ENCODE results near the gene EHBP1L1.
A peak's percentile ranks its signal among the peaks of the same experiment; 100 is the strongest.

The EHBP1L1 gene

DNA sequence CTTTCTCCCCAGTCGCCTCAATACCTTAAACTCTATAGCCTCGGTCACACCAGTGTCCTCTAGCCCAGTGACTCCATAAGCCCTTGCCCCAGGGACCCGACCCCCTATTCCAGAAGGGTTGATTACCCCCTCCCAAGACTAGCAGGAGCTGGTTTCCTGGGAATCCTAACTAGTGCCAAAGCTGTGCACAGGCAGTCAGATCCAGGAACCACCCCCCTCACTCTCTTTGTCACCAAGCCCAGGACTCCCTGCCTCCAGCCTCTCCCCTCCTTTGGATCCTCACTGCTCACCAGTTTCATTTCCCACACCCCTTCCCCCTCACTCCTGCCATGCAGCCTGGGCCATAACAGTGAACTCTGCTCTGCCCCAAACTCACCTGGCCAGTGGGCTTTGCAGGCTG is 27.5 kb upstream of the EHBP1L1 start:
- TF ChIP-seq, protein P1, sequence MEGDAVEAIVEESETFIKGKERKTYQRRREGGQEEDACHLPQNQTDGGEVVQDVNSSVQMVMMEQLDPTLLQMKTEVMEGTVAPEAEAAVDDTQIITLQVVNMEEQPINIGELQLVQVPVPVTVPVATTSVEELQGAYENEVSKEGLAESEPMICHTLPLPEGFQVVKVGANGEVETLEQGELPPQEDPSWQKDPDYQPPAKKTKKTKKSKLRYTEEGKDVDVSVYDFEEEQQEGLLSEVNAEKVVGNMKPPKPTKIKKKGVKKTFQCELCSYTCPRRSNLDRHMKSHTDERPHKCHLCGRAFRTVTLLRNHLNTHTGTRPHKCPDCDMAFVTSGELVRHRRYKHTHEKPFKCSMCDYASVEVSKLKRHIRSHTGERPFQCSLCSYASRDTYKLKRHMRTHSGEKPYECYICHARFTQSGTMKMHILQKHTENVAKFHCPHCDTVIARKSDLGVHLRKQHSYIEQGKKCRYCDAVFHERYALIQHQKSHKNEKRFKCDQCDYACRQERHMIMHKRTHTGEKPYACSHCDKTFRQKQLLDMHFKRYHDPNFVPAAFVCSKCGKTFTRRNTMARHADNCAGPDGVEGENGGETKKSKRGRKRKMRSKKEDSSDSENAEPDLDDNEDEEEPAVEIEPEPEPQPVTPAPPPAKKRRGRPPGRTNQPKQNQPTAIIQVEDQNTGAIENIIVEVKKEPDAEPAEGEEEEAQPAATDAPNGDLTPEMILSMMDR (conservative IDR thresholded peaks at IDR 0.05): no peak
- H3K27ac ChIP-seq: no peak overlapping the region

DNA sequence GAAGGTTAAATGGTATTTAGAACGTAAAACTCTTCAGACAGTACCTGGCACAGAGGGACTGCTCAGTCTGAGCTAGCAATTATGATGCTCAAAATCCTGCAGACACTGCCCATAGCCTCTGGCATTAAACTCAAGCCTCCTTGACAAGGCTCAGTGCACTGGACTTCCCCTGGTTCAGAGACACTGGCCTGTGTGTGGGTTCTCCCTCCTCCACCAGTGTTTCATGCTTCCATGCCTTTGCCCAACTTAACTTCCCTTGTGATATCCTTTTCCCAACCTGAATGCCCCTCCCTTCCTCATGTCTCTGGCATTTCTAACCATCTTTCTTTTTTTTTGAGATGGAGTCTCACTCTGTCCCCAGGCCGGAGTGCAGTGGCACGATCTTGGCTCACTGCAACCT is 26.8 kb upstream of the EHBP1L1 start:
- H3K27ac ChIP-seq: no peak overlapping the region
- TF ChIP-seq, protein P1 (conservative IDR thresholded peaks at IDR 0.05): no peak

DNA sequence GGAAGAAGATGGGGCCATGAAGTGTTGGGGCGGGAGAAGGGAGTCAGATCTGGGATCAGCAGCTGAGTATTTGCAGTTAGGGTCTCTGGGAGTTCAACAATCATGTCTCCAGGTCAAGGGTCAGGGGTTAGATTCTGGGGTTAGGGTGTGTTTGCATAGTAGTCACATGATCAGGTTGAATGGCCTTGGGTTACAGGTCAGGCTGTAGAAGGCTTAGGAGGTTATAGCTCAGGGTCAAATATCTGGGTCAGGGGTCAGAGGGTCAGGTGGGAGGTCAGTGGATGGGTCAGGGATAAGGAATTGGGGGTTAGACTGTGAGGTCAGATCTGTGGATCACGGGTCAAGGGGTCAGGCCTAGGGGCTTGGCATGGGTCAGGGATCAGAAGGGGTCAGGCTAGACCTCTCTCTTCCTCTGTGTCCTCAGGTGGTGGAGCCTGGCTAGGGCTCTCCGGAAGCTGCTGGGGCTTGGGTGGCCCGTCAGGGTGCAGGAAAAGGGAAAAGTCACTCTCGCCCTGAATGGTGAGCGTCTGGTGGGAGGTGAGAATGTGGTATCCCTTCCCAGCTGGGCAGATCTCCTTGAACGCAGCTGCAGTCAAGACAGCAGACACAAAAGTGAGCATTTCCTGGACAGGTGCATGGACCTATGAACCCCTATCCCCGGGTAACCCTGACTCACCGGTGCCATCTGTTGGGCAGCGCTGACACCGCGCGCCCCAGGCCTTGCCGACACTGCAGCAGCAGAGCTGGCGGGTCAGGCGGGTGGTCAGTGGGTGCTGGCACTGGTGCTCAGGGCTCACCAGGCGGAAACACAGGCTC is 24.1 kb upstream of the EHBP1L1 start:
- peak overlapping the region; percentile 38 for H3K27ac ChIP-seq
- TF ChIP-seq, protein P1 (conservative IDR thresholded peaks at IDR 0.05): peak; percentile 94

DNA sequence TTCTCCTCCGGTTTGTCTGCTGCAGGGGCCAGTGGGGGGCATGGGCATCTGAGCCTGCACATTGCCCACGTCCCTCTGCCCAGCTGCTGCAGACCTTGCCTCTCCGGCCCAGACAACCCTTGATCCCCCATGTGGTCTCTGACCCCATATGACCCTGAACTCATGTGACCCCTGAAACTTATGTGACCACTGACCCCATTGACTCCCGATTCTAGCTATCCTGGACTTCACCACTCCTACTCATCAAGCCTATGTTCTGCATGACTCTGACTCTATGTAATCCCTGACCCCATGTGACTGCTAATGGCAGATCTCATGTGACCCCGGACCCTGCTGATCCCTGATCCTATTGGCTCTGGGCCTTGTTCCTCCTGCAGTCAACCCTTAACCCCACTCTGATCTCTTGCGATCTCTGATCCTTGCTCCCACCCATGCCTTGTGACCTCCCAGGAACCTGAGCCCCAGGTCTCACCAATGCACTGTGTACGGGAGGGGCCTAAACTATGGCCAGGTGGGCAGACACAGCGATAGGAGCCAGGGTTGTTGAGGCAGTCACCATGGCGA is 23.4 kb upstream of the EHBP1L1 start:
- H3K27ac ChIP-seq: peak overlapping the region; percentile 38
- TF ChIP-seq, protein P1 (conservative IDR thresholded peaks at IDR 0.05): peak; percentile 67

DNA sequence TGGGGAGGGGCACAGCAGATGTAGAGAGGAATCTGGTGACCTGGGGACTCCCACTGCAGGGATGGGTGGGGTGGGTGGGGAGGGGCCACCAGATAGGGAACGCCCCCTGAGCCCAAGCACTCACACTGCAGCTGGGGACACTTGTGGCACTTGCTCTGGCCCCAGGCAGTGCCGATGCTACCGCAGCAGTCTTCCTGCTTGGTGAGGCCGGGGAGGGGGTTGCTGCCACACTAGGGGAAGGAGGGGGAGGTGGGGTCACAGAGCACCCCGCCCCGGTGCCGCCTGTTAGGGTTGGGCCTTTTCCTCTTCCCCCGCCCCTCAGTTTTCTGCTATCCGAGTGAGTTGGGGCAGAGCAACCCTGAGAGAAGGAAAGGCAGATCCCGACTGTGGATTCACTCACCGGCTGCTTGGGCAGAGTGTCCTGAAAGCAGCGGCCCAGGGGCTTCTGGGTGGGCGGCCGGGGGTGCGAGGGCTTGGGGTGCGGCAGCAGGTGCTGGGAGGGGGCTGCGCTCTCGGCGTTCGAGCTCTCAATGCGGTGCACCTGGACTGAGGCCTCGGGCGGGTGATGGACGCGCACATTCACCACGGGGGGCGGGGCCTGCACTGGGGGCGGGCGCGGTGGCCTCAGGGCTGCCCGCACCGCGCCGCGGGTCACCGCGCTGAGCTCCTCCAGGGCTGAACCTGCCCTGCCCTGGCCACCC is 22.4 kb upstream of the EHBP1L1 start:
- TF ChIP-seq, protein P1 (conservative IDR thresholded peaks at IDR 0.05): no peak
- H3K27ac ChIP-seq: peak overlapping the region; percentile 98; the same call in 1 of the 2 replicates

DNA sequence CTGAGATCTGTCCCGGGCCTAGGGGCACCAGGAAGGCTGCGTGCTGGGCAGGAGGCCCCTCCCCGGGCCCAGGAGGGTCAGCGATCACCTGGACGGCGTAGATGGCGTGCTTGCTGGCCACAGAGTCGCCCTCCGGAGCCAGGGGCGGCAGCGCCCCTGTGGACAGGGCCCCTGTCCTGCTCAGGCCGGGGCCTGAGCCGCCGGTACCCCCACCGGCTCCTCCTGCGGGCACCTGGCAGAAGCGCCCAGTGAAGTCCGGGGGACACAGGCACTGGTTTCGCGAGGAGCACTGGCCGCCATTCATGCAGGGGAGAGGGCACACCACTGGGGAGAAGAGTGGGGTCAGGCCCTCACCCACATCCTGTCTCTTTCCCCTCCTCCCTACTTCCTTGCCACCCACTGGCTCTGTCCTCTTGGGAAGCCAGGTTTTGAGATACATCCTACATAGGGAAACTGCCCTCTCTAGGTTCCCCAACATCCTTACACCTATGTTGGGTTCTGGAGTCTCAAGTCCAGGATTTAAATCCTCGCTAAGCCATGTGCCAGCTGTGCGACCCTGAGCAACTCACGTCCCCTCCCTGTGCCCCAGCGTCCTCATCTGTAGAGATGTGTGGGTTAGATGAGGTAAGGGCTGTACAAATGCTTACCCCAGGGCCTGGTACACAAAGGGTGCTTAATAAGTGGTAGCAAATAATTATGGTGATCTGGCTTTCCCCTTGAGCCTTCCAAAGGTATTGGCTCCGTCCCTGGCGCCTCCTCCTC is 21.6 kb upstream of the EHBP1L1 start:
- TF ChIP-seq, protein P1 (conservative IDR thresholded peaks at IDR 0.05): no peak
- peak overlapping the region; percentile 98 for H3K27ac ChIP-seq

Measured in VCaP (cell line).